Measurements from ENCODE around the gene CPEB3. TPM values are rescaled to one million over a fixed set of nuclear protein-coding genes. Genes with fewer than 3 reads are reported as not detected.

Gene CPEB3
- total and polyA plus RNA-seq, 11 donors = 1.5 to 17.2 (median 9.9) TPM

DNA sequence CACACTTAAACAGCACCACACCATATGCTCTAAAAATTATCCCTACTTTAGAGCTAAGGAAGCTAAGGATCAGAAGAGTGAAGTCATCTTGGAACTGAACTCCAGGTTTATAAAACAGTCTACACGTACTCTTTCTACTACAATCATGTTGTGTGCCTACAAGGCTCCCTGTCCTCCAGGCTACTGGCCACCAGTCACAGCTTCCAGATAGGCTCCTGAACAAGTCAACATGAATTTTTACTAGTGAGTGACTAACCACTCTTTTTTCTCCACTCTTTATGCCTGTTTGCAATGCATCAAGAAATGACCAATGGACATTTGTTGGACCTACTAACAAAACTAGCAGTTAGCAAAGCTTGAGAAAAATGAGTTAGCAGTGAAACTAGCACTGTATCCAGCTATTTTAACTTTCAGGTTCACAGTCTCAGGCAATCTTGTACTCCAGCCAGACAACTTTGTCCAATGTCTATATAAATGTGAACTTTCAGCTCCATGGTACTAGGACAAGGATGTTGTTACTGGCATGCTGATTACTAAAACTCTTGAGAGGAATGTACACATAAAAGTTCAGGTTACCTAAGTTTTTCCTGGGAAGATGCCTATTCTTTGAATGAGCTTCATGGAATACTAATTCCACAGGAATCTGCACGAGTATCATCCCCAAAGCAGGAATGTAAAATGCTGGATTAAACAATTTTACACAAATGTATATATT, 187.3 kb downstream of the CPEB3 start:
- H3K36me3 ChIP-seq = no peaks in the 10 kb centered on the region
- H3K4me3 ChIP-seq = no peak overlapping the region
- no peak for TF ChIP-seq POLR2A (IDR thresholded peaks at IDR 0.05)
- TF ChIP-seq, protein P1, sequence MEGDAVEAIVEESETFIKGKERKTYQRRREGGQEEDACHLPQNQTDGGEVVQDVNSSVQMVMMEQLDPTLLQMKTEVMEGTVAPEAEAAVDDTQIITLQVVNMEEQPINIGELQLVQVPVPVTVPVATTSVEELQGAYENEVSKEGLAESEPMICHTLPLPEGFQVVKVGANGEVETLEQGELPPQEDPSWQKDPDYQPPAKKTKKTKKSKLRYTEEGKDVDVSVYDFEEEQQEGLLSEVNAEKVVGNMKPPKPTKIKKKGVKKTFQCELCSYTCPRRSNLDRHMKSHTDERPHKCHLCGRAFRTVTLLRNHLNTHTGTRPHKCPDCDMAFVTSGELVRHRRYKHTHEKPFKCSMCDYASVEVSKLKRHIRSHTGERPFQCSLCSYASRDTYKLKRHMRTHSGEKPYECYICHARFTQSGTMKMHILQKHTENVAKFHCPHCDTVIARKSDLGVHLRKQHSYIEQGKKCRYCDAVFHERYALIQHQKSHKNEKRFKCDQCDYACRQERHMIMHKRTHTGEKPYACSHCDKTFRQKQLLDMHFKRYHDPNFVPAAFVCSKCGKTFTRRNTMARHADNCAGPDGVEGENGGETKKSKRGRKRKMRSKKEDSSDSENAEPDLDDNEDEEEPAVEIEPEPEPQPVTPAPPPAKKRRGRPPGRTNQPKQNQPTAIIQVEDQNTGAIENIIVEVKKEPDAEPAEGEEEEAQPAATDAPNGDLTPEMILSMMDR (IDR thresholded peaks at IDR 0.05) = no peak
- no peak overlapping the region for H3K27ac ChIP-seq
- H3K4me1 ChIP-seq = peaks cover 9 to 55% (median 39%) of the 10 kb centered on the region in 12 donors
- no peaks in the 10 kb centered on the region for H3K27me3 ChIP-seq
- H3K9me3 ChIP-seq = no peaks in the 10 kb centered on the region
- WGBS, 4 donors = 60 to 73% (median 72%) methylated on average over 2 of the region's 2 CpGs
- ATAC-seq (no peak), DNase-seq (no peak)
- intact Hi-C loops (cut with DNase I) = loop anchor here in 1 of 10 donors (10.0 kb wide), 1 partner anchor 131 kb away; no protein-coding TSS in a partner anchor

DNA sequence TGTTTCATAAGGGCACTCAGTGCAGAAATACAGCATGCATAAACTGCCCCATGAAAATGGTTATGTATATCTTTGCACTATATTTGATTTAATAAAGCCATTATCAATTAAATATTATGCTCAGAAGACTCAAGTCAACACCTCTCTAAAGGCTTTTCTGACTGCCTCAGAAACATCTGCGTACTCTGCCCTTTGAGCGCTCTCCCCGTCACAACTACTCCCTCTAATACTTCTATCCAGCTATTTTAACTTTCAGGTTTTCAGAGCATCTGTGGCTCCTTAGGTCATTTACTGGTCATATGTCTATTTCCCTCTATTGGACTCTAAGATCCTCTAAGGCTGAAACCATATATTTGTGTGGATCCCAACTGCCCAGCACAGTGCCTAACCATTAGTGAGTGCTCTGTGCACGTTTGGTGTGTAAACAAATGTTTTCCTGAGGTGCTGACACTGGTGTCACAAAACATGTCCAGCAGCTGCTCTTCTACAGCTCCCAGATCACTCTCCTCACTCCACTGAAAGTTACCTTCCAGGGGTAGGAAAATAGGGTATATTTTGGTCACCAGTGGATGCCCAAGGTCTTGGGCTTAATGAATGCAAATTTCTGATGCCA, 188.2 kb downstream of the CPEB3 start:
- DNase-seq = no peak
- 74 to 79% (median 76%) methylated on average over 4 of the region's 4 CpGs for WGBS, 4 donors
- Histone ChIP-seq H3K9me3 (no peaks in the 10 kb centered on the region), H3K4me3 (no peak overlapping the region), H3K36me3 (no peaks in the 10 kb centered on the region), H3K27me3 (no peaks in the 10 kb centered on the region), H3K27ac (no peak overlapping the region), H3K4me1 (peaks cover 9 to 46% (median 31%) of the 10 kb centered on the region in 12 donors)
- TF ChIP-seq POLR2A (IDR thresholded peaks at IDR 0.05) = no peak
- TF ChIP-seq, protein P1 (IDR thresholded peaks at IDR 0.05) = no peak
- ATAC-seq = no peak
- intact Hi-C loops (cut with DNase I) = loop anchor here in 1 of 10 donors (10.0 kb wide), 1 partner anchor 132 kb away; no protein-coding TSS in a partner anchor

DNA sequence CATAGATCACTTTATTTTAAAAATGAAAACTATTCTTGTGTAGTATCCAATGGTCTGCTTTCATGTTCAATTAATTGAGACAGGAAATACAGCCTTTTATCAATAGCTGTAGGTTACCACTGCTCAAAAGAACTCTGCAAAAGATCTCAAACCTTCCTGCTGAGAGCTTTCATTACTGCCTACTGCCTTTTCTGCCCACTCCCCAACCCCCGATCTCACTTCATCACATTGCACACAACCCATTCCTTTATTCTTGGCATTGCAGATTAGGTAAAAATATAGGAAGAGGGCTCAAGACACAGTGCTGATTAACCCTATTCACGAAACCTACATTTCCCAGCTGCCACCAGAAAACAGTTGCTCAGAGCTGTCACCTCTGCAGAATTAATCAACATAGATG, 195.9 kb downstream of the CPEB3 start:
- Histone ChIP-seq H3K4me1 (peaks cover 0 to 8% (median 0%) of the 10 kb centered on the region in 12 donors), H3K4me3 (no peak overlapping the region), H3K27ac (no peak overlapping the region), H3K9me3 (no peaks in the 10 kb centered on the region), H3K36me3 (no peaks in the 10 kb centered on the region), H3K27me3 (no peaks in the 10 kb centered on the region)
- TF ChIP-seq POLR2A (IDR thresholded peaks at IDR 0.05) = no peak
- TF ChIP-seq, protein P1 (IDR thresholded peaks at IDR 0.05) = no peak
- no peak for DNase-seq
- no peak for ATAC-seq
- intact Hi-C loops (cut with DNase I) = loop anchor here in 1 of 10 donors (10.0 kb wide), 1 partner anchor 200 kb away; the partner anchor contains the start of genes CPEB3 and MARCHF5
- 79 to 92% (median 88%) methylated on average over 2 of the region's 2 CpGs for WGBS, 4 donors

DNA sequence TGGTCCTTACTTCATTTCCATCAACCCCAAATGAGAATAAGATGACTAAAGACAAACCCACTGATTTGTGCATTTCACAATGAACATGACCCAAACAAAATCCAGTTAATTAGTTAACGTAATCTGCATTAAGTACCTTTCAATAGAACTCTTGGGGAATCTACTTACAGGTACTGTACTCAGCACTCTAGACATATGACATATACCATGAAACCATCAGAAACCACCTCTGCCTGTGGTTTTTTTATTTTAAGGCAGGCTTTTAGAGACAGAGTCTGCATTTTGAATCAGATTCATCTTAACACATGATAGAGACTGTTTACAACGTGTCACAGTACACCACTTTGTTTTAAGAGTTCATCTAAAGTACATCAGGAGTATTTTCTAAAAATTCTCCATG, 198.9 kb downstream of the CPEB3 start:
- ATAC-seq (no peak), DNase-seq (no peak)
- WGBS, 4 donors = 47 to 59% (median 50%) methylated on average over 2 of the region's 2 CpGs
- Histone ChIP-seq H3K4me3 (no peak overlapping the region), H3K9me3 (no peaks in the 10 kb centered on the region), H3K27me3 (no peaks in the 10 kb centered on the region), H3K27ac (no peak overlapping the region), H3K4me1 (peaks cover 0 to 23% (median 8%) of the 10 kb centered on the region in 12 donors), H3K36me3 (no peaks in the 10 kb centered on the region)
- no peak for TF ChIP-seq POLR2A (IDR thresholded peaks at IDR 0.05)
- TF ChIP-seq, protein P1 (IDR thresholded peaks at IDR 0.05) = no peak
- intact Hi-C loops (cut with DNase I) = loop anchor here in 1 of 10 donors (10.0 kb wide), 1 partner anchor 203 kb away; the partner anchor contains the start of genes CPEB3 and MARCHF5

Data from heart left ventricle (tissue), 16 donors.